Body of pancreas (tissue), 4 donors: Measurements from ENCODE around the gene NEUROD4. TPM values are rescaled to one million over a fixed set of nuclear protein-coding genes. Genes with fewer than 3 reads are reported as not detected.
A peak's percentile ranks its signal among the peaks of the same experiment; 100 is the strongest.

Source experiments
- ATAC-seq: fragments of 150-250 bp; one replicate; pipeline ENCODE4 v1.9.1; 2016
- DNase-seq, 4 donors: peaks; one replicate each; pipeline ENCODE4 v3.0.0-alpha.2; 2019
- H3K27ac ChIP-seq, 4 donors: fragments of 200-600 bp; sonication (generic); 1 replicate in 3 of 4; 2 replicates in 1 of 4; pipeline versions ENCODE4 v1.5.1 to v1.6.1; 2016 to 2019; ENCODE audit warnings: mild to moderate bottlenecking in 1 of 4, mixed read lengths in 1 of 4, moderate library complexity in 1 of 4
- H3K27me3 ChIP-seq, 2 donors: fragments of 200-600 bp; sonication (generic); one replicate each; pipeline ENCODE4 v1.6.0; 2016; ENCODE audit warnings: mild to moderate bottlenecking in 1 of 2
- H3K36me3 ChIP-seq, 2 donors: fragments of 200-600 bp; sonication (generic); replicated peaks in 1 of 2; 2 replicates each; pipeline ENCODE4 v1.5.1; 2016; ENCODE audit warnings: low read depth in 2 of 2; ENCODE audit not compliant: insufficient read depth in 1 of 2
- H3K4me1 ChIP-seq: fragments of 200-600 bp; sonication (generic); one replicate; pipeline ENCODE4 v1.6.0; 2016
- H3K4me3 ChIP-seq, 2 donors: fragments of 200-600 bp; sonication (generic); 1 replicate in 1 of 2; 2 replicates in 1 of 2; pipeline ENCODE4 v1.5.1; 2016 to 2019
- H3K9me3 ChIP-seq, 3 donors: fragments of 200-600 bp; sonication (generic); 1 replicate in 2 of 3; 2 replicates in 1 of 3; pipeline ENCODE4 v1.5.1; 2016
- CTCF ChIP-seq, 7 experiments: fragments of 450-650 bp in 4 of 7; fragments of 200-600 bp in 3 of 7; sonication (generic) in 3 of 7; IDR thresholded peaks; one replicate each; pipeline ENCODE4 v1.5.1; 2016 to 2019; ENCODE audit warnings: antibody characterized with exemption in 7 of 7
- POLR2A ChIP-seq, 3 donors: fragments of 450-650 bp; IDR thresholded peaks; one replicate each; pipeline ENCODE4 v1.6.1; 2016; ENCODE audit warnings: antibody characterized with exemption in 3 of 3, mild to moderate bottlenecking in 2 of 3
- WGBS, 2 donors: methylation state at CpG; one replicate each; pipeline ENCODE4 v1.1.5; 2017; 5-methylcytosine and 5-hydroxymethylcytosine counted together
- intact Hi-C: fragments of 100-400 bp; cut with DNase I; formaldehyde crosslinking; loops from one replicate; pipeline ENCODE4 v1.15.1; 2023
- total RNA-seq, 2 donors: library from RNA; depleted of rRNA; stranded (reverse); fragments of >200 nt; gene quantifications; one replicate each; pipeline ENCODE4 v1.1.0, GENCODE V29; 2016

The NEUROD4 gene
- total RNA-seq, 2 donors from 2014 or later = not detected

GRCh38 chr12:55061024-55061423 is 41.2 kb downstream of the NEUROD4 start:
- no peak for DNase-seq
- 58 to 64% methylated on average over 3 of the region's 3 CpGs for WGBS, 2 donors

GRCh38 chr12:55063291-55063690 is 43.5 kb downstream of the NEUROD4 start:
- no peak for DNase-seq
- intact Hi-C loops = no loop called here
- Histone ChIP-seq H3K27me3 (no peaks in the 10 kb centered on the region), H3K4me3 (no peak overlapping the region), H3K36me3 (no peaks in the 10 kb centered on the region), H3K27ac (no peak overlapping the region), H3K9me3 (no peaks in the 10 kb centered on the region), H3K4me1 (no peaks in the 10 kb centered on the region)
- no peak for ATAC-seq
- TF ChIP-seq CTCF (IDR thresholded peaks at IDR 0.05) (no peak), POLR2A (IDR thresholded peaks at IDR 0.05) (no peak)
- 46 to 59% methylated on average over 2 of the region's 2 CpGs for WGBS, 2 donors

More at GRCh38 chr12:55061024-55061423, 41.2 kb downstream of the NEUROD4 start:
- Histone ChIP-seq H3K9me3 (no peaks in the 10 kb centered on the region), H3K36me3 (no peaks in the 10 kb centered on the region), H3K27me3 (no peaks in the 10 kb centered on the region), H3K4me3 (no peak overlapping the region), H3K4me1 (no peaks in the 10 kb centered on the region), H3K27ac (no peak overlapping the region)
- no peak for ATAC-seq
- intact Hi-C loops = no loop called here
- no peak for TF ChIP-seq POLR2A (IDR thresholded peaks at IDR 0.05)
- TF ChIP-seq CTCF (IDR thresholded peaks at IDR 0.05) = no peak

- TF ChIP-seq POLR2A (IDR thresholded peaks at IDR 0.05) (no peak), CTCF (IDR thresholded peaks at IDR 0.05) (no peak)
- Histone ChIP-seq H3K9me3 (no peaks in the 10 kb centered on the region), H3K4me1 (no peaks in the 10 kb centered on the region), H3K36me3 (no peaks in the 10 kb centered on the region), H3K27ac (no peak overlapping the region), H3K4me3 (no peak overlapping the region), H3K27me3 (no peaks in the 10 kb centered on the region)
- 67 to 70% methylated on average over 4 of the region's 4 CpGs for WGBS, 2 donors
- DNase-seq = no peak
- intact Hi-C loops = no loop called here
- no peak for ATAC-seq
Observed at GRCh38 chr12:55065535-55065934, 45.8 kb downstream of the NEUROD4 start.

GRCh38 chr12:55067701-55068100 is 47.9 kb downstream of the NEUROD4 start:
- no peaks in the 10 kb centered on the region for H3K4me1 ChIP-seq
- no peaks in the 10 kb centered on the region for H3K9me3 ChIP-seq
- no peak for DNase-seq
- no peak overlapping the region for H3K27ac ChIP-seq
- H3K4me3 ChIP-seq = no peak overlapping the region
- TF ChIP-seq POLR2A (IDR thresholded peaks at IDR 0.05) = no peak
- no peak for TF ChIP-seq CTCF (IDR thresholded peaks at IDR 0.05)
- no peaks in the 10 kb centered on the region for H3K36me3 ChIP-seq
- H3K27me3 ChIP-seq = no peaks in the 10 kb centered on the region
- intact Hi-C loops = no loop called here
- WGBS, 2 donors = 55 to 67% methylated on average over 8 of the region's 8 CpGs
- ATAC-seq = no peak

- H3K27ac ChIP-seq = no peak overlapping the region
- ATAC-seq = peak; percentile 60
- H3K27me3 ChIP-seq = no peaks in the 10 kb centered on the region
- H3K4me1 ChIP-seq = no peaks in the 10 kb centered on the region
- 44 to 60% methylated on average over 8 of the region's 8 CpGs for WGBS, 2 donors
- DNase-seq = peak; percentile 15 to 37 (median 24)
- no peak overlapping the region for H3K4me3 ChIP-seq
- no peaks in the 10 kb centered on the region for H3K9me3 ChIP-seq
- TF ChIP-seq CTCF (IDR thresholded peaks at IDR 0.05) (peak; percentile 55 to 70 (median 64)), POLR2A (IDR thresholded peaks at IDR 0.05) (no peak)
- H3K36me3 ChIP-seq = no peaks in the 10 kb centered on the region
- intact Hi-C loops = no loop called here
Observed at GRCh38 chr12:55068416-55069010, 48.7 kb downstream of the NEUROD4 start.
